HEK293 (cell line): Measurements from ENCODE around the gene DSCAM.

Source experiments
- FEZF1 ChIP-seq: fragments of 450-650 bp; formaldehyde crosslinking; IDR thresholded peaks from 2 replicates; pipeline ENCODE4 v1.5.1; 2016; ENCODE audit warnings: missing biosample characterization, missing genetic modification characterization
- SETDB1 ChIP-seq: IDR thresholded peaks from one replicate; pipeline ENCODE4 v1.6.1; 2017; ENCODE audit warnings: mild to moderate bottlenecking, low read length, moderate library complexity, mixed read lengths; ENCODE audit not compliant: insufficient read length
- YY1 ChIP-seq: fragments of 450-650 bp; formaldehyde crosslinking; IDR thresholded peaks from 2 replicates; pipeline ENCODE4 v1.5.1; 2018; ENCODE audit warnings: missing biosample characterization, missing genetic modification characterization
- ZBTB17 ChIP-seq: fragments of 450-650 bp; formaldehyde crosslinking; IDR thresholded peaks from 2 replicates; pipeline ENCODE4 v1.5.1; 2016; ENCODE audit warnings: missing biosample characterization, missing genetic modification characterization
- ZNF155 ChIP-seq: fragments of 450-650 bp; formaldehyde crosslinking; IDR thresholded peaks from 2 replicates; pipeline ENCODE4 v1.5.1; 2016; ENCODE audit warnings: missing biosample characterization, missing genetic modification characterization
- ZNF280D ChIP-seq: fragments of 450-650 bp; formaldehyde crosslinking; IDR thresholded peaks from 2 replicates; pipeline ENCODE4 v1.5.1; 2016; ENCODE audit warnings: missing biosample characterization, missing genetic modification characterization
- ZNF37A ChIP-seq: fragments of 450-650 bp; IDR thresholded peaks from 2 replicates; pipeline ENCODE4 v1.5.1; 2018; ENCODE audit warnings: missing biosample characterization, missing genetic modification characterization
- ZSCAN30 ChIP-seq: fragments of 450-650 bp; IDR thresholded peaks from 2 replicates; pipeline ENCODE4 v1.5.1; 2018; ENCODE audit warnings: missing biosample characterization, mild to moderate bottlenecking, missing genetic modification characterization, moderate library complexity

- TF ChIP-seq YY1 (tag by site-specific recombination) (no peak), ZBTB17 (no peak), ZNF280D (no peak), ZNF37A (tag by site-specific recombination) (no peak), SETDB1 (no peak), ZNF155 (tag by site-specific recombination) (no peak), ZSCAN30 (tag by site-specific recombination) (no peak), FEZF1 (tag by site-specific recombination) (no peak)
Measured at GRCh38 chr21:40587736-40588346, 259.1 kb downstream of the DSCAM start.
